ENCODE data around the gene DNAH10.

DNA sequence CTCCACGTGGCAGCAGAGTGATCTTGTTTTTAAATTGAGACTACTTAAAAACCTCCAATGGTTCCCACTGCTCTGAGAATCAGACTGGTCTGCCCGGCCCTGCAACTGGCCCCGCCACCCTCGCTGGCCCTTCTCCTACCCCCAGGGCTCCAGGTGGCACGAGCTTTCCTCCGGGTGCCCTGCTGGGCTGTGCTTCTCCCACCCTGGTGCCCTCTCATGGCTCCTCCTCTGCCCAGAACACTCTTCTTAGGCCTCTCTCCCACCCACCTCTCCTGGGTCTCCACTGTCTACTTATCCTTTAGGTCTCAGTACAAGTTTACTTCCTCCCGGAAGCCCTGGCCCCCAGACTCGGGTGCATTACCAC, 184.0 kb downstream of the DNAH10 start:
- TF ChIP-seq CTCF (IDR thresholded peaks at IDR 0.05; ENCODE audit: insufficient read depth, low read length, poor library complexity, severe bottlenecking) (no peak), EZH2phosphoT487 (conservative IDR thresholded peaks at IDR 0.05; ENCODE audit: low read length) (no peak)

All from SU-DHL-6 (cell line).